ENCODE measurements around the gene POU2F3. TPM values are rescaled to one million over a fixed set of nuclear protein-coding genes. Genes with fewer than 3 reads are reported as not detected.
A peak's percentile ranks its signal among the peaks of the same experiment; 100 is the strongest.

POU2F3 gene
- total and polyA plus RNA-seq, 2 of the 4 experiments (the other 2 are of a cell fraction) = under 0.01 to 0.09 TPM

- Histone ChIP-seq H3K9me3 (ENCODE audit: control insufficient read depth, insufficient read depth, low read length) (no peaks in the 10 kb centered on the region), H2BK20ac (ENCODE audit: low read depth, low read length) (no peak overlapping the region), H2BK5ac (ENCODE audit: low read depth, low read length, poor library complexity, severe bottlenecking) (peak overlapping the region; percentile 67), H2AFZ (replicated peaks; ENCODE audit: low read length, poor library complexity) (no peak overlapping the region), H3K9me1 (ENCODE audit: insufficient read depth, low read length) (peaks cover 18% of the 10 kb centered on the region), H4K20me1 (ENCODE audit: insufficient read depth, low read length) (peaks cover 4% of the 10 kb centered on the region; the same call in 1 of the 2 replicates), H3K27me3 (ENCODE audit: control insufficient read depth, insufficient read depth, low read length) (no peaks in the 10 kb centered on the region), H3K56ac (ENCODE audit: extremely low read depth, insufficient read depth, low read length) (no peak overlapping the region), H2BK15ac (ENCODE audit: low read depth, low read length) (no peak overlapping the region), H2BK120ac (ENCODE audit: low read depth, low read length) (no peak overlapping the region), H3K18ac (ENCODE audit: low read depth, low read length) (no peak overlapping the region), H3K79me1 (ENCODE audit: low read depth in 1 of 2, low read length in 2 of 2) (peaks cover 30 to 50% of the 10 kb centered on the region in 2 experiments), H3K4me3 (ENCODE audit: insufficient read depth, low read depth, low read length) (no peak overlapping the region), H2AK9ac (replicated peaks; ENCODE audit: low read depth, low read length, poor library complexity) (no peak overlapping the region), H4K8ac (ENCODE audit: low read depth in 2 of 2, low read length in 2 of 2) (no peak overlapping the region; a peak in 1 of 4 replicates), H3K23ac (ENCODE audit: low read depth, low read length) (no peak overlapping the region), H3K4me2 (ENCODE audit: low read depth, low read length) (0 out of 2 replicates have a peak overlapping the region, but pooled peaks have one; percentile 26), H3K14ac (replicated peaks; ENCODE audit: low read depth, low read length) (0 out of 2 replicates have a peak overlapping the region, but pooled peaks have one; percentile 34), H3K9ac (ENCODE audit: low read depth, low read length) (no peak overlapping the region), H3K4ac (ENCODE audit: low read depth, low read length) (no peak overlapping the region), H3K27ac (ENCODE audit: insufficient read depth, low read length) (peak overlapping the region; percentile 52; the same call in 1 of the 2 replicates), H3K4me1 (ENCODE audit: control insufficient read depth, insufficient read depth, low read length) (peaks cover 15% of the 10 kb centered on the region), H4K91ac (ENCODE audit: insufficient read depth, low read depth, low read length) (no peak overlapping the region), H2AK5ac (ENCODE audit: low read depth, low read length) (peak overlapping the region; percentile 67; the same call in 1 of the 2 replicates), H3K36me3 (ENCODE audit: control insufficient read depth, insufficient read depth, low read length) (peaks cover 9% of the 10 kb centered on the region), H4K5ac (ENCODE audit: low read depth, low read length) (peak overlapping the region; percentile 25; the same call in 1 of the 2 replicates)
- ATAC-seq (ENCODE audit: low read depth) (no peak), DNase-seq (no peak)
- TF ChIP-seq CEBPB (IDR thresholded peaks at IDR 0.05; ENCODE audit: low read depth, low read length) (no peak), SMC3 (IDR thresholded peaks at IDR 0.05; ENCODE audit: low read depth, low read length) (no peak), FOS (IDR thresholded peaks at IDR 0.05; ENCODE audit: low read depth, low read length) (no peak), BHLHE40 (IDR thresholded peaks at IDR 0.05; ENCODE audit: low read depth, low read length) (no peak), RCOR1 (IDR thresholded peaks at IDR 0.05; ENCODE audit: insufficient replicate concordance, low read length) (no peak), MAFK (IDR thresholded peaks at IDR 0.05; ENCODE audit: low read depth, low read length) (no peak), NFE2L2 (IDR thresholded peaks at IDR 0.05; ENCODE audit: low read depth, low read length) (no peak), RAD21 (IDR thresholded peaks at IDR 0.05; ENCODE audit: low read length) (no peak), POLR2A (IDR thresholded peaks at IDR 0.05; ENCODE audit: low read depth, low read length) (no peak), USF2 (IDR thresholded peaks at IDR 0.05; ENCODE audit: low read depth, low read length) (no peak), MAZ (IDR thresholded peaks at IDR 0.05; ENCODE audit: borderline replicate concordance, low read depth, low read length) (no peak), ELK1 (IDR thresholded peaks at IDR 0.05; ENCODE audit: borderline replicate concordance, low read depth, low read length) (no peak), RFX5 (IDR thresholded peaks at IDR 0.05; ENCODE audit: low read depth, low read length) (no peak), MXI1 (IDR thresholded peaks at IDR 0.05; ENCODE audit: borderline replicate concordance, low read depth, low read length) (no peak), CHD1 (IDR thresholded peaks at IDR 0.05; ENCODE audit: low read depth, low read length) (no peak), CTCF (conservative IDR thresholded peaks at IDR 0.05; ENCODE audit: low read depth, low read length) (no peak)
- dilution Hi-C loops (cut with HindIII; ENCODE audit: low sequenced_read_pairs, unreplicated experiment) (no loop called here), in situ Hi-C loops (cut with MboI; ENCODE audit: low sequenced_read_pairs) (loop anchor here (25.0 kb wide), 1 partner anchor 110 kb away; no protein-coding TSS in a partner anchor), intact Hi-C loops (cut with micrococcal nuclease) (no loop called here)
- 90% methylated on average over 2 of the region's 4 CpGs; no CpG with 5 or more reads in 1 of the 2 experiments for WGBS, 2 experiments (ENCODE audit: extremely low coverage in 2 of 2, insufficient read length in 1 of 2)
- ChIA-PET CTCF (interaction anchor here (1.3 kb wide), 1 partner anchor 24 kb away, joined by 5 read pairs; no protein-coding TSS in a partner anchor), POLR2A (ENCODE audit: unreplicated experiment) (no interaction called here)
- BruUV-seq (replicated peaks) = no TSS peak
Measured at GRCh38 chr11:120327311-120327710, 87.4 kb downstream of the POU2F3 start.
